Measurements from ENCODE around the gene EPB41L4A.
"Not testable (repeated sequence)": the region's sequence is repeated elsewhere in the genome, so short reads cannot be mapped to it uniquely, and the experiment has no call there.

EPB41L4A gene

DNA sequence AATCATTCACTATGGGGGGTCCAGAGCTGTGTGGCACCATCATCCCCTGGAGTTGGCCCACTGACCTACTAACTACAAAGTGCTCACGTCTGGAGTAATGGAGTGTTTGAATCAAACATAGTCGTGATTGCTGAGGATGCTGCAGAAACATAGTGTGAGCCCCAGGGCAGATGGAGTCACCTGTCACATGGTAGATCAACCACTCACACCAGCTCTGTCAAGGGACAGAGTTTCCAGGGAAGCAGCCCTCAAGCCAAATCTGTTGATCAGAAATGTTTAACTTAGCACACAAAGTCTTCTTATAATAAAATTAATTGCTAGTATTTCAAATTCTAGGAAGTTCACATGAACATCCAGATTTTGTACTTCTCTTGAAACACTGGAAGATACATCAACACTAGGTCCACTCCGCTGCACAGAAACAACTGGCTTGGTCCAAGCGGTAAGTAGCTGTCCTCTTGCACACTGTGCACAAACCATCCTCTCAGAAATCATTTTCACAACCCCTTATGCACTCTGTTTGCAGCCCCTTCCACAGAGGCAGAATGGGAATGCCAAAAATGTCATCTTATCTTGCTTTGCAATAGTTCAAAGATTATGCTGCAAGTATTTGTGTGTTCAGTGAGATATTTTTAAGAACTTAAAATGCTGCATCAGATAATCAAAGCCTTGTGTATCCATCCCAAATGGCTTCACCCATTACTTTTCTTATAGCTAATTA, 191.0 kb downstream of the EPB41L4A start:
- Histone ChIP-seq H3K4me3 (ENCODE audit: low read depth, low read length) (no peak overlapping the region), H3K4me1 (ENCODE audit: control insufficient read depth, insufficient read depth, low read length) (no peaks in the 10 kb centered on the region), H3K36me3 (ENCODE audit: control insufficient read depth in 2 of 2, insufficient read depth in 1 of 2, low read length in 2 of 2) (no peaks in the 10 kb centered on the region), H3K27ac (ENCODE audit: extremely low read depth, low read depth, low read length) (no peak overlapping the region), H3K9me3 (ENCODE audit: control insufficient read depth, insufficient read depth, low read depth, low read length) (no peaks in the 10 kb centered on the region)
- ChIA-PET CTCF (interaction anchor here (0.5 kb wide), 1 partner anchor 12 kb away, joined by 3 read pairs; no protein-coding TSS in a partner anchor), POLR2A (no interaction called here)
- TF ChIP-seq ZNF626 (tag by site-specific recombination; IDR thresholded peaks at IDR 0.05) (no peak), ZNF677 (tag by site-specific recombination; IDR thresholded peaks at IDR 0.05) (no peak), HOXA7 (CRISPR knock-in tag; IDR thresholded peaks at IDR 0.05; ENCODE audit: borderline replicate concordance) (no peak), ZNF138 (tag by site-specific recombination; IDR thresholded peaks at IDR 0.05; ENCODE audit: borderline replicate concordance) (no peak), ZNF426 (tag by site-specific recombination; IDR thresholded peaks at IDR 0.05) (no peak), SETDB1 (IDR thresholded peaks at IDR 0.05; ENCODE audit: insufficient read length, low read length) (no peak), ZNF157 (tag by site-specific recombination; IDR thresholded peaks at IDR 0.05) (no peak)
- TF ChIP-seq, protein P1, sequence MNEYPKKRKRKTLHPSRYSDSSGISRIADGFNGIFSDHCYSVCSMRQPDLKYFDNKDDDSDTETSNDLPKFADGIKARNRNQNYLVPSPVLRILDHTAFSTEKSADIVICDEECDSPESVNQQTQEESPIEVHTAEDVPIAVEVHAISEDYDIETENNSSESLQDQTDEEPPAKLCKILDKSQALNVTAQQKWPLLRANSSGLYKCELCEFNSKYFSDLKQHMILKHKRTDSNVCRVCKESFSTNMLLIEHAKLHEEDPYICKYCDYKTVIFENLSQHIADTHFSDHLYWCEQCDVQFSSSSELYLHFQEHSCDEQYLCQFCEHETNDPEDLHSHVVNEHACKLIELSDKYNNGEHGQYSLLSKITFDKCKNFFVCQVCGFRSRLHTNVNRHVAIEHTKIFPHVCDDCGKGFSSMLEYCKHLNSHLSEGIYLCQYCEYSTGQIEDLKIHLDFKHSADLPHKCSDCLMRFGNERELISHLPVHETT (tag by site-specific recombination; IDR thresholded peaks at IDR 0.05) = no peak
- TF ChIP-seq, protein P2, sequence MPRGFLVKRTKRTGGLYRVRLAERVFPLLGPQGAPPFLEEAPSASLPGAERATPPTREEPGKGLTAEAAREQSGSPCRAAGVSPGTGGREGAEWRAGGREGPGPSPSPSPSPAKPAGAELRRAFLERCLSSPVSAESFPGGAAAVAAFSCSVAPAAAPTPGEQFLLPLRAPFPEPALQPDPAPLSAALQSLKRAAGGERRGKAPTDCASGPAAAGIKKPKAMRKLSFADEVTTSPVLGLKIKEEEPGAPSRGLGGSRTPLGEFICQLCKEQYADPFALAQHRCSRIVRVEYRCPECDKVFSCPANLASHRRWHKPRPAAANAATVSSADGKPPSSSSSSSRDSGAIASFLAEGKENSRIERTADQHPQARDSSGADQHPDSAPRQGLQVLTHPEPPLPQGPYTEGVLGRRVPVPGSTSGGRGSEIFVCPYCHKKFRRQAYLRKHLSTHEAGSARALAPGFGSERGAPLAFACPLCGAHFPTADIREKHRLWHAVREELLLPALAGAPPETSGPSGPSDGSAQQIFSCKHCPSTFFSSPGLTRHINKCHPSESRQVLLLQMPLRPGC (tag by site-specific recombination; IDR thresholded peaks at IDR 0.05) = no peak
- TF ChIP-seq, protein P3, sequence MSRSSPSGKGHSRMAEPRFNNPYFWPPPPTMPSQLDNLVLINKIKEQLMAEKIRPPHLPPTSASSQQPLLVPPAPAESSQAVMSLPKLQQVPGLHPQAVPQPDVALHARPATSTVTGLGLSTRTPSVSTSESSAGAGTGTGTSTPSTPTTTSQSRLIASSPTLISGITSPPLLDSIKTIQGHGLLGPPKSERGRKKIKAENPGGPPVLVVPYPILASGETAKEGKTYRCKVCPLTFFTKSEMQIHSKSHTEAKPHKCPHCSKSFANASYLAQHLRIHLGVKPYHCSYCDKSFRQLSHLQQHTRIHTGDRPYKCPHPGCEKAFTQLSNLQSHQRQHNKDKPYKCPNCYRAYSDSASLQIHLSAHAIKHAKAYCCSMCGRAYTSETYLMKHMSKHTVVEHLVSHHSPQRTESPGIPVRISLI (tag by site-specific recombination; IDR thresholded peaks at IDR 0.05) = no peak
- TF ChIP-seq, protein P4, sequence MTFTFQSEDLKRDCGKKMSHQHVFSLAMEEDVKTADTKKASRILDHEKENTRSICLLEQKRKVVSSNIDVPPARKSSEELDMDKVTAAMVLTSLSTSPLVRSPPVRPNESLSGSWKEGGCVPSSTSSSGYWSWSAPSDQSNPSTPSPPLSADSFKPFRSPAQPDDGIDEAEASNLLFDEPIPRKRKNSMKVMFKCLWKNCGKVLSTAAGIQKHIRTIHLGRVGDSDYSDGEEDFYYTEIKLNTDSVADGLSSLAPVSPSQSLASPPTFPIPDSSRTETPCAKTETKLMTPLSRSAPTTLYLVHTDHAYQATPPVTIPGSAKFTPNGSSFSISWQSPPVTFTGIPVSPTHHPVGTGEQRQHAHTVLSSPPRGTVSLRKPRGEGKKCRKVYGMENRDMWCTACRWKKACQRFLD (tag by site-specific recombination; IDR thresholded peaks at IDR 0.05) = no peak
- TF ChIP-seq, protein P5, sequence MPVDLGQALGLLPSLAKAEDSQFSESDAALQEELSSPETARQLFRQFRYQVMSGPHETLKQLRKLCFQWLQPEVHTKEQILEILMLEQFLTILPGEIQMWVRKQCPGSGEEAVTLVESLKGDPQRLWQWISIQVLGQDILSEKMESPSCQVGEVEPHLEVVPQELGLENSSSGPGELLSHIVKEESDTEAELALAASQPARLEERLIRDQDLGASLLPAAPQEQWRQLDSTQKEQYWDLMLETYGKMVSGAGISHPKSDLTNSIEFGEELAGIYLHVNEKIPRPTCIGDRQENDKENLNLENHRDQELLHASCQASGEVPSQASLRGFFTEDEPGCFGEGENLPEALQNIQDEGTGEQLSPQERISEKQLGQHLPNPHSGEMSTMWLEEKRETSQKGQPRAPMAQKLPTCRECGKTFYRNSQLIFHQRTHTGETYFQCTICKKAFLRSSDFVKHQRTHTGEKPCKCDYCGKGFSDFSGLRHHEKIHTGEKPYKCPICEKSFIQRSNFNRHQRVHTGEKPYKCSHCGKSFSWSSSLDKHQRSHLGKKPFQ (tag by site-specific recombination; IDR thresholded peaks at IDR 0.05) = no peak

DNA sequence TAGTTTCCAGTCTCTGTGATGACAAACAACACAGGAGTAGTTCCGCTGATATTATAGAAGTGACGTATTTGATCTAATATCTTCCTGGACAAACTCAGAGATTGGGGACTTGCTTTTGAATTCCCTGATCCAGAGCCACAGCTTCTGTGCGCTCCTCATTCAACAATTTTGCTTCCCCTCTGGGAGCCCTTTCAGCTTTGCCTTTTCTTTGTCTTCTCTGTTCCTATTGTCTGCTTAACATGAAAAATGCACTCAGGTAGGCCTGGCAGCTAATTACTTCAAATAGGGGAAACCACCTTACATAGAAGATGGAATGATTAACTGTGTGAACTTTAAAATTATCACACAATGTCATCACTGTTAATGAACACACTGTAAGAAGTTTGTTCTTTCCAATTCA, 192.9 kb downstream of the EPB41L4A start:
- TF ChIP-seq GLI2 (tag by site-specific recombination; IDR thresholded peaks at IDR 0.05; ENCODE audit: borderline replicate concordance, low read depth) (no peak), ZNF670 (tag by site-specific recombination; IDR thresholded peaks at IDR 0.05; ENCODE audit: low read depth) (no peak), ZFP41 (tag by site-specific recombination; IDR thresholded peaks at IDR 0.05; ENCODE audit: borderline replicate concordance) (no peak), SCRT2 (tag by site-specific recombination; IDR thresholded peaks at IDR 0.05) (no peak), ZNF792 (tag by site-specific recombination; IDR thresholded peaks at IDR 0.05) (no peak), ZSCAN23 (tag by site-specific recombination; IDR thresholded peaks at IDR 0.05) (no peak), ZBTB21 (tag by site-specific recombination; IDR thresholded peaks at IDR 0.05) (no peak), ZNF146 (tag by site-specific recombination; IDR thresholded peaks at IDR 0.05) (no peak)
- ChIA-PET POLR2A (no interaction called here), CTCF (interaction anchor here (1.2 kb wide), 1 partner anchor 51 kb away, joined by 3 read pairs; no protein-coding TSS in a partner anchor)
- H3K36me3 ChIP-seq (ENCODE audit: control insufficient read depth in 2 of 2, insufficient read depth in 1 of 2, low read length in 2 of 2) = no peaks in the 10 kb centered on the region
- H3K4me1 ChIP-seq (ENCODE audit: control insufficient read depth, insufficient read depth, low read length) = no peaks in the 10 kb centered on the region
- H3K9me3 ChIP-seq (ENCODE audit: control insufficient read depth, insufficient read depth, low read depth, low read length) = no peaks in the 10 kb centered on the region
- H3K27ac ChIP-seq (ENCODE audit: extremely low read depth, low read depth, low read length) = no peak overlapping the region
- no peak overlapping the region for H3K4me3 ChIP-seq (ENCODE audit: low read depth, low read length)

DNA sequence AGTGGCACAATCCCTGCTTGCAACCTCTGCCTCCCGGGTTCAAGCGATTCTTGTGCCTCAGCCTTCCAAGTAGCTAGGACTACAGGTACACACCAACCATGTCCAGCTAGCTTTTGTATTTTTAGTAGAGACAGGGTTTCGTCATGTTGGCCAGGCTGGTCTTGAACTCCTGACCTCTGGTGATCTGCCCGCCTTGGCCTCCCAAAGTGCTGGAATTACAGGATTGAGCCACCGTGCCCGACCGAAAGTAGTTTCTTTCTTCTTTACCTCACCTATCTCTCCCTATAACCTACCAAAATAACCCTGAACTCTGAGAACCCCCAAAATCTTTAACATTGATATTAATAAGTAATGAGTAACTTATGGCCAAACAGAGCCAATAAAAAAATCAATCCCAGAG, 196.1 kb downstream of the EPB41L4A start:
- H3K27ac ChIP-seq (ENCODE audit: extremely low read depth, low read depth, low read length); H3K4me1 ChIP-seq (ENCODE audit: control insufficient read depth, insufficient read depth, low read length); POLR2A ChIA-PET; H3K36me3 ChIP-seq (ENCODE audit: control insufficient read depth in 2 of 2, insufficient read depth in 1 of 2, low read length in 2 of 2); H3K4me3 ChIP-seq (ENCODE audit: low read depth, low read length); H3K9me3 ChIP-seq (ENCODE audit: control insufficient read depth, insufficient read depth, low read depth, low read length): not testable (repeated sequence)
- CTCF ChIA-PET = interaction anchor here (2.1 kb wide), 1 partner anchor 11 kb away, joined by 11 read pairs; no protein-coding TSS in a partner anchor

Measured in HEK293 (cell line).